GM12891 (cell line): ENCODE results near the gene CACNA2D2.
A peak's percentile ranks its signal among the peaks of the same experiment; 100 is the strongest.

ENCODE experiments used
- DNase-seq: peaks from one replicate; pipeline ENCODE4 v3.0.0; 2011; ENCODE audit warnings: low spot score; ENCODE audit not compliant: insufficient read length
- FAIRE-seq: peaks from 2 replicates; lab custom pipeline; 2011; peaks lifted over from hg19 to GRCh38; lab: Jason Lieb, UNC
- PAX5 ChIP-seq: IDR thresholded peaks from 2 replicates; pipeline ENCODE4 v1.6.1; 2011; ENCODE audit warnings: low read length, moderate library complexity, mild to moderate bottlenecking; ENCODE audit not compliant: insufficient read depth, severe bottlenecking
- POLR2A ChIP-seq: IDR thresholded peaks from 2 replicates; pipeline ENCODE4 v1.6.1; 2011; ENCODE audit warnings: low read depth, low read length, control low read depth
- POLR2AphosphoS5 ChIP-seq: IDR thresholded peaks from 2 replicates; pipeline ENCODE4 v1.6.1; 2011; ENCODE audit warnings: low read depth, low read length, control low read depth
- POU2F2 ChIP-seq: IDR thresholded peaks from 2 replicates; pipeline ENCODE4 v1.6.1; 2011; ENCODE audit warnings: low read depth, mild to moderate bottlenecking, control low read depth, low read length, moderate library complexity
- SPI1 ChIP-seq: IDR thresholded peaks from 2 replicates; pipeline ENCODE4 v1.6.1; 2011; ENCODE audit warnings: low read depth, low read length, control low read depth
- TAF1 ChIP-seq: IDR thresholded peaks from 2 replicates; pipeline ENCODE4 v1.6.1; 2011; ENCODE audit warnings: low read depth, low read length, control low read depth

CACNA2D2 gene

DNA sequence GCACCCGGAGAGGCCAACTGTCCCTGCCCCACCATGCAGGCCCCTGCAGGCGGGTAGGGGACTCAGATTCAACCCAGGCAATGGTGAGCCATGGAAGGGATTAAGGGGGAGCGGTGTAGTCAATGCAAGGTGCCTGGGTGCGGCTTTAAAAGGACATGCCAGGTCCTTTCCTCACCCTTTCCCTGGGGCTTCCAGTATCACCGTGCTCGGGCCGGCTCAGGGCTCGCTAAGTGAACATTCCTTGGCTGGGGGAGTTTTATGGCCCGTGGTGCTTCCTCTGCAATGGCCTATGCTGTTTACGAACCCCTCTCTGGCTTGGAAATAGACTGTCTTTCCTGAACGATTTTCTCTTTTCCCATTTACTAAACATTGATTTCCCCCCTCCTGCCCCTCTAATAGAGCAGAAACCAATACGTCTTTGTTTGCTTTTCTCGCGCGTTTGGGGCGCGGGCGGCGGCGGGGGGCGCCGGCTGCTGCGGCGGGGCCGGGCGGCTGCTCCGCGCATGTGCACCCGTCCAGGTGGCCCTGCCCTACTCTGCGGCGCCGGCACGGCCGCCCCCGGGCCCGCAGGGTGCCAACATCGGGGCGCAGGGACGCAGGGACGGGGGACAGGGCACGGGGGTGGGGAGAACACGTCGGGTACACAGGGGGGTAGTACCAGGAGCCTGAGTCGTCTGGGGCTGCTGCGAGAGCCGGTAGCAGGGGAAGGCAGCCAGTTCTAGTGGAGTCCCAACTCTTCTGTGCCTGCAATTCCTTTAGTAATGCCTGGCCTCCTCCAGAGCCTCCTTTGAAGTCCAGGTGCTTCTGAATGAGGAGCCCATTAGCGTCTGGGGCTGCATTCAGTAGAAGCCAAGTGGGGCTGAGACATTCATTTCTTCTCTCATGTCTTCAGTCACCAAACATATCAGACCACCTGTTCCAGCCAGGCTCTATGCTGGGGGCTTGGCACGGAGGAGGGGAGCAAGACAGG is 26.9 kb upstream of the CACNA2D2 start:
- no peak for DNase-seq
- no peak for FAIRE-seq
- TF ChIP-seq POU2F2: no peak
- TF ChIP-seq TAF1: no peak
- TF ChIP-seq PAX5: no peak
- TF ChIP-seq SPI1: no peak
- TF ChIP-seq POLR2A: no peak
- no peak for TF ChIP-seq POLR2AphosphoS5

DNA sequence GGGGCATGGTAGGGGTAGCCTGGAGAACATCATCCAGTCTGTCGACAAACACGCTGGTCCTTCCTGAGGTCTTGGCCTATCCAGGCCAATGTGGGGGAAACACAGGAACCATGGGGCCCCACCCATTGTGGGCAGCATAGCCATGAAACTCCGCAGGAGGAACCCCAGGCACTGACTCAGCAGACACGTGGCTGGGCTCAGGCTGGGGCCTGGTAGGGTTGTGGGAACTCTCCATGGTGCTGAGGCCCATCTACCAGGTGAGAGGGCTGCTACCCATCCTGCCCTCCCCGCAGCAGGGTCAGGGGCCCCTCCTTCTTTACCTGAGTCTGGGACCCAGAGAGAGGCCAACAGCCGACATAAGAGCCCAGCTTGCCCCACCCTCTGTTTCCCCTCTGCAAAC is 22.6 kb upstream of the CACNA2D2 start:
- FAIRE-seq: no peak
- TF ChIP-seq SPI1 (0 out of 2 replicates have a peak, but pooled peaks have one; percentile 1), POU2F2 (no peak)
- DNase-seq: peak; percentile 70

DNA sequence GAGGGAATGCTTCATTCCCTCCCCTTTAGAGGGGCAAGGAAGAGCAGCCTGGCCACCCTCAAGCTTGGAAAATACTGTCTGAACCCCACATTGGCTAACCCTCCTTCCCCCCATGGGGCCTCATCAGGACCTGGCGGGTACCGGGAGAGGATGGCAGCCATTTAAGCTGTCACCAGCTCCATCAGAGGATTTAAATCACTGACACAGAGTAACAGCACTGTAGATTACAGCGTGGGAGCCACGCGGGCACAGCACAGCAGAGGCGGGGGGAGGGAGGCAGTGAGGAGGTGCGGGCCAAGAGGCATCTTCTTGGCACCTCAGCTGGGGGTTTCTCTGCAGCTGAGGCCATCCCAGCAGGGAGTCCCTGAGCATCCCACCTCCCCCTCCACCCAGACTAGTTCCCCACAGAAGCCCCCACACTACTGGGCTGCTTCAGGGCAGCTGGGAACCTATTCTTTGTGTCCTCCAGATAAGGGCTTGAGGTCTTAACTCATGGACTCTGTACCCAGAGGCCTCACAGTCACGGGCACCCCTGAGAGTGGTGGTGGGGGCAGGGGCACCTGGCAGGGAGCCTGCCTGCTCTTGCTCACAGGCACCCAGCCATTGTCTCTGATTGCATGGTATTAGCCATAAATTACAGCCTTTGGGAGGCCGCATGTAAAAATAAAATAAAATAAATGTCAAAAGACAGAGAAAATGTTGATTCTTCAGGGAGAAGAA is 21.9 kb upstream of the CACNA2D2 start:
- DNase-seq (no peak), FAIRE-seq (no peak)
- TF ChIP-seq POLR2AphosphoS5: no peak
- TF ChIP-seq TAF1: no peak
- TF ChIP-seq PAX5: no peak
- TF ChIP-seq POU2F2: no peak
- TF ChIP-seq SPI1: no peak

DNA sequence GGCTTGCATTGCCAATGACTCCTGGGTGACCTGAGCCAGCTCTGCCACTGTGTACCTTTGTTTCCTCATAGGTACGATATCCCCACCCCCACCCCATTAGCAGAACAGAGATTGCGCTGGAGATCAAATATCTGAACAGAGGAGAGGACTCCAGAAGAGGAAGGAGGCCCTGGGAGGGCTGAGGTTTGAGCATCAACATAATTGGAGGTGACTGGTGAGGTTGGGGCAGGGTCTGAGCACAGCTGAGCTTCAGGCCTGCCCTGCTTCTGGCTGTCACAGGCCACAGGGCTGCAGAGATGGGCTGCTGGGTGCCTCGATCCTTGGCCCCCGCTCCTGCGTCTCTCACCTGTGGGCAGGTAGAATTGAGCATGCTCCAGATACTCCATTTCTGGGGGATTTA is 21.3 kb upstream of the CACNA2D2 start:
- TF ChIP-seq POLR2A (no peak), PAX5 (no peak), POLR2AphosphoS5 (no peak), TAF1 (no peak), POU2F2 (no peak)
- FAIRE-seq (no peak), DNase-seq (no peak)

DNA sequence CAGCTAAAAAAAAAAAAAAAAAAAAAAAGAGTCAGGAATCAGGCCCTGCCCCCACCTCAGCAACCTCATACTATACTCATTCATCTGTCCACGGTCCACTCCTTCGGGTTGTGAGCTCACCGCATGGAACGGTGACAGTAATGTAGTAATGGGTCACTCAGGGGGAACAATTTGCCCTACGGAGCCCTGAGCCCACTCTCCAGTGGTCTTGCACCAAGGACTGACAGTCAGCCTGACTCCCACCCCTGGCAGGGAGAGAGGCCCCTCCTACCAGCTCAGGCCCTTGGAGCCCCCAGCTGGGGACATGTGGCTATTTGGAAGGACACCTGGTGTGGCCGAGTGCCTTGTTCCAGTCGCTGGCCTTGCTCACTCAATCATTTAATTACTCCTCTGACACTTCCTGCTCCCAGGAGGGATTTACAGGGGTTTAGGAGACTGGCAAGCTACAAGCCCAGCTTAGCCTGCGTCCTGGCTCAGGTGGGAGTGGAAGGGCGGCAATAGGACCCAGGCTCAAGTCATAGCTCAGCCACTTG is 19.9 kb upstream of the CACNA2D2 start:
- TF ChIP-seq PAX5 (no peak), POLR2A (no peak), POLR2AphosphoS5 (no peak)
- DNase-seq (no peak), FAIRE-seq (no peak)

DNA sequence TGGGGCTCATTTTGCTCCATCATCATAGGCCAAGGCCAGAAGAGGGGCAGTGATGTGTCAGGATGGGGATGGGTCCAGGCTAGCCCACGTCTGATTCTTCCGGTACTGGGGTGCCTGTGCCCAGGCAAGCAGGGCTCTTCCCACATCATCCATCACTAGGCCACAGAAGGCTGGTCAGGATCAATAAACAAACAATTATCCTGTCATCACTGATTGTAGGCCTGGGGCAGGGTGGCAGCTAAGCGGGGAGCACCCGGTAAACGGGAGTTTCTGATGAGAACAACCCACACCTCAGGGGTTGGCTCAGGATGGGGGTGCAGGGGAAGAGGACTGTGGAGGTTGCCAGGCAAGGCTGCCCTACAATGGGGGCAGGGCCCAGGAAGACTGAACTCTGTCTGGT is 18.1 kb upstream of the CACNA2D2 start:
- FAIRE-seq (no peak), DNase-seq (no peak)
- TF ChIP-seq POU2F2: no peak
- no peak for TF ChIP-seq POLR2AphosphoS5
- no peak for TF ChIP-seq PAX5
- no peak for TF ChIP-seq SPI1
- TF ChIP-seq TAF1: no peak
- TF ChIP-seq POLR2A: no peak

DNA sequence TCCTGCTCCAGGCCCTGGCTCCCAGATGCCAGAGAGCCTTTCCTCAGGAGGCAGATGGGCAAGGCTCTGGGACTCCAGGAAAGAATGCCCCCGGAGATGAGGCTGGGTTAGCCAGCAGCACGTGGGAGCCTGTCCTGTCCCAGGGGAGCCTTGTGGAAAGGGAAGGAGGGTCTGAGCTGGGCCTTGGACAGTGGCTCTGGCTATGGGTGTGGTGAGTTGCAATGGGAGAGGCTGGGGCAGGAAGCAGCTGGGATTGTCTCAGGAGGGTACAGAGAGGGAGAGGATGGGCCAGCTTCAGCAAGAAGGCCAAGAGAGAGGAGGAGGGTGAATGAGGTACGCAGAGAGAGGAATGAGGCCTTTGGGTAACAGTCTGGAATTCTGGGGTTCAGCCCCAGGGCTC is 17.4 kb upstream of the CACNA2D2 start:
- DNase-seq (no peak), FAIRE-seq (no peak)
- TF ChIP-seq SPI1 (no peak), POU2F2 (no peak), POLR2AphosphoS5 (no peak), TAF1 (no peak)

DNA sequence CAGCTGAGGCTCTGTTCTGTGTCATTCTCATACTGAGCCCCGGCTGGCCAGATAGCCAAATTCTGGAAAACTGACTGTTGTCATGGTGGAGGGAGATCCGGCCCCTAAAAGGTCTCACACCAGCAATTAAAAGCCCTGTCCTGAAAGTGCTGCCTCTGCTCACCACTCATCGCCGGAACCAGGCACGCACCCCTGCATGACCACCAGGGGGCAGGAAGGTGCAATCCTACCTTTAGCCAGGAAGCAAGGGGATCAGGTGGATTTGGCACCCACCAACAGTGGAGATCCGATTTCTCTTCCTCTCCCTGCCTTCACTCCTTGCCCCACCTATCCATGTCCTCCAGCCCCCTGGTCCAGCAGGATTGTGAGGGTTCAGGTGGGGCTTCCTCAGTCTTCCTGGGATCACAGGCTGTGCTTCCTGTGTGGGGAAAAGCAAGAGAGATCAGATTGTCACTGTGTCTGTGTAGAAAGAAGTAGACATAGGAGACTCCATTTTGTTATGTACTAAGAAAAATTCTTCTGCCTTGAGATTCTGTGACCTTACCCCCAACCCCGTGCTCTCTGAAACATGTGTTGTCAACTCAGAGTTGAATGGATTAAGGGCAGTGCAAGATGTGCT is 16.1 kb upstream of the CACNA2D2 start:
- peak; percentile 68 for DNase-seq
- TF ChIP-seq POU2F2 (no peak), TAF1 (no peak), PAX5 (no peak), POLR2AphosphoS5 (no peak), POLR2A (no peak), SPI1 (no peak)
- peak; percentile 87 for FAIRE-seq

DNA sequence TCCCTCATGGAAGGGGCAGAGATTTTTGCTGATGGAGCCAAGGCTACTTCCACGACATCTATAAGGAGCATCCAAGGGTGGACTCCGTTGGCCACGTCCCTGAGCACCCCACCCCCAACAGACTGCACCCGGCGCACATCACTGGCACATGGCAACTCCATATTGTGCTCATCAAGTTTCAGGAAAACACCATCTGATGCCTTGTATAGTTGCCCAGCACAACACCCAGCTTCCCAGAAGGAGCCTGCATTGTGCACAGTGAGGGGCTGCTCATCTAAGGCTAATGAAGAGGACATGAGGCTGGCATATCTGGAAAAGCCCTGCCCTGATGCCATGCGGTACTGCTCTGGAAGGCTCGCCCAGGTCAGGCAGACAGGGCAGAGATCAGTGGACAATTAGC is 15.0 kb upstream of the CACNA2D2 start:
- no peak for DNase-seq
- FAIRE-seq: no peak
- TF ChIP-seq SPI1 (no peak), PAX5 (no peak), POLR2AphosphoS5 (no peak), POLR2A (no peak), POU2F2 (no peak), TAF1 (no peak)
